ENCODE data around the gene ROGDI.
A peak's percentile ranks its signal among the peaks of the same experiment; 100 is the strongest.

The ROGDI gene

GRCh38 chr16:4814046-4814445 is 11.6 kb upstream of the ROGDI start:
- no peak for DNase-seq (ENCODE audit: low read depth, low spot score)

DNA sequence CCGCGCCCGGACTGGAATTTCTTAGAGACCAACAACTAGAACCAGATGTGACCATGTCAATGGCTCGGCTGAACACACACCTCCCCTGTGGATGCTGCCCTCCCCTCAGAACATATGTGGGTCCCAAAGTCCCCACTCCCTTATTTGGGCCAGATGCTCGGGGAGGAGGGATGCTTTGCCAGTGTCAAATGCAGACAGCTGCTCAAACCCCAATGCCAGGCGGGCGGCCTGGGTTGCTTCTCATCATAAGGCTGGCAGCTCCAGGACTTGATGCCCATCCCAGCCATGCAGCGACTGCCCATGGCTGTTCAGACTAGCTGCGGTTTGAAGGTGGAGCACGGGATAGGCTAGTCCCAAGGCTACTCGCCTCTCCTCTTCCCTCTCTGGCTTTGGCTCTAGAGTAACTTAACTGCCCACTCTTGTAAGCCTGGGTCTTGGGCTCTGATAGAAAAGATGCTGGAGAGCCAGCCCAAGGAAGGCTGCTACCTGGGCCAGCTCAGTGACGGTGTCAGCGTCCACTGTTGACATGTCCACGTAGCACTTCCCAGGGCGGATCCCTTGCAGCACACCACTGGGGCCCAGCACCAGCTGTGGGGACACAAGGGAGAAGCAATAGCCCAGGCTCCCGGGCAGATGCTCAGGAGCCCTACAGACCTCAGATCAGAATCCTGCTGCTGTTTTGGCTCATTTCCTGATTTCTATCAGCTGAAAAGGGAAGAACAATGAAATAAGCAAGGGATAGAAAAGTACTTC is 11.0 kb upstream of the ROGDI start:
- DNase-seq (ENCODE audit: low read depth, low spot score): no peak

DNA sequence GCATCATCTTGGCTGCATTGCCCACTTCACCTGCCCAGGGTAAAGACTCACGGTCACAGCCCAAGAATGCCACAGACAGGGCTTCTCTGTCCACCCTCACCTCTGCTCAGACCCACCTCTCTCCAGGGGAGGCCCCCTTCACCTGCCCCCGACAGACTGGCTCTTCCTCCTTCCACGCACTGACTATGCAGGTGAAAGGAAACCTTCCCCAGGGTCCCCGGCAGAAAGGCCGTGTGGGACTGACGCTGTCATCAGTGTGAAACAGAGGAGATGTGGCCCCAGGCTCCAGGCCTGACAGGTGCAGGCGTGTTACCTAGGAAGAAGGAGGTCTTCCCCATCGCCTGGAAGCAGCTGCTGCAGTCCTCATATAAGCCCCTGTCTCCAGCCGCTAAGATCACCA is 9.3 kb upstream of the ROGDI start:
- DNase-seq (ENCODE audit: low read depth, low spot score): no peak

DNA sequence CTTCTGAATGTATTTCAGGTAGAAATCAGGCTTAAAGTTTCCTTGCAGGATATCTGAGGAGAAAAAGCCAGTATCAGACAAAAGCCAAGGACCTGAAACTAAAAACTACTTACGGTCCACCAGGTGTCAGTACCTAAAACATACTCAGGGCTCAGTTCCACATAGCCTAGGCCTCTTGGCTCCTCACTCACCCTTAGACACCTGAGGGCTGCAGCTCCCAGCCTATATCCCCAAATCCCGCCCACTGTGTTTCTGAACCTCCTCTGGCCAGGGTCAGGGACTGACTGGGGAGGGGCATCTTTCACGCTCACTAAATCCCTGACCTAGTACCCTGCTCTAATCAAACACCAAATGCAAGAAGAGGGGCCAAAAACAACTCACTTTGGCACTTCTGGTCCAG is 8.8 kb upstream of the ROGDI start:
- DNase-seq (ENCODE audit: low read depth, low spot score): no peak

DNA sequence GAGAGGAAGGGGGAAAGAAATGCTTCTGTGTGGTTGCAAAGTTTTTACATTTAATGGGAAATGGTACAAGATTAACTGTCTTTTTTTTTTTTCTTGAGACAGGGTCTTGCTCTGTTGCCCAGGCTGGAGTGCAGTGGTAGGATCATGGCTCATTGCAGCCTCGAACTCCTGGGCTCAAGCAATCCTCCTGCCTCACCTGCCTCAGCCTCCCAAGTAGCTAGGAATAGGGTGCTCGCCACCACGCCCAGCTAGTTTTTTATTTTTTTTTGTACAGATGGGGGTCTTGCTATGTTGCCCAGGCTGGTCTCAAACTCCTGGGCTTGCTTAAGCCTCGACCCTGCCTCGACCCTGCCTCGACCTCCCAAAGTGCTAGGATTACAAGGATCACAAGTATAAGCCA is 3.8 kb upstream of the ROGDI start:
- DNase-seq (ENCODE audit: low read depth, low spot score): no peak

DNA sequence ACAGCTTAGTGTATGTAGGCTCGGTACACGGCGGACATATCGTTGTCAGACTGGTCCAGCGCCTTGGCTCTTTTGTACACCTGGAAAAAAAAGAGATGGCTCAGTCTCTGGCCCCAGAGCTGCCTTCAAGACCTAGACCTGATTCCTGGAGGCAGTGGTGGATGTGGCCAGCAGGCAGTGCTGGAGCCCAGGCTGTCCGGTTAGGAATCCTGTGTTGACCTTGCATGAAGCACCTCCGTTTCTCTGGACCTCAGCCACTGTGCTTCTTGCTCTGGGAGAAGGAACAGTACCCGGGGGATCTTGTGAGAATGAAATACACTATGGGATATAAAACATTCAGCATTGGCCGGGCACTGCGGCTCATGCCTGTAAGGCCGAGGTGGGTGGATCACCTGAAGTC is 2.8 kb upstream of the ROGDI start:
- no peak for DNase-seq (ENCODE audit: low read depth, low spot score)

DNA sequence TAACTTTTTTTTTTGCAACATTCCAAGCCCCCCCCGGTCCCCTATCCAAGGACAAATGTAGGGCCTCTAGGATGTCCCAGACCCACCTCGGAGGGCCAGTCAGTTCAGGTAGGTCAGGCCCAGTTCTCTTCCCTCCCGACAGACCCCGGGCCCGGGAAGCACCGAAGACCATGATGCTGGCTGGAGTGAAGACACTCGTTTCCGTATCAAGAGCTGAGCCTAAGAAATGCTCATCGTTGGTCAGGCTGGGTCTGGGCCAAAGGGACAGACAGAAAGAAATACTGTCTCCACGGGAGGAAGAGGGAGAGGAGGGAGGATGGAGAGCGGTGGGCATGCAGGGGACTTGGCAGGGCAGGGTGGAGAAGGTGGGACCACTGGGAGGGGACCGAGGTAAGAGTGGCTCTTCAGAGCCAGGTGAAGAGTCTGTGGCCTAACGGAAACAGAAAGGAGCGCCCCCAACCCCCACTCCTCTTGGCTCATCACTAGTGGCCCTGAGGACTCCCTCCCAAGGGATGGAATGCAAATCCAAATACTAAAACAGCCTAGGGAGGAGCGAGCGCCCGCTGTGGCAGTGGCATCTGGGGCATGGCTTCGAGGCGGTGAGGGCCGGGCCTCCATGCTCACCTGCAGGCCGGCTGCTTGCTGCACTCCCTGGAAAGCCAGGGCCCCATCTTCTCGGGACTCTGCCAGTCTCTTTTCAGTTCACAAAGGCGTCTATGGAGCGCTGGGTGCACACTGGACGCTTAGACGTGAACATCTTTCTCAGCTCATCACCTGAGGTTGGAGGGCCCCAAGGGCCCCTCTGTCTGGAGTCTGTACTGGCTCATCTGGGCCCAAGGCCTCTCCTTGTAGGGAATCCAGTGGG is 1.7 kb upstream of the ROGDI start:
- DNase-seq (ENCODE audit: low read depth, low spot score): no peak

DNA sequence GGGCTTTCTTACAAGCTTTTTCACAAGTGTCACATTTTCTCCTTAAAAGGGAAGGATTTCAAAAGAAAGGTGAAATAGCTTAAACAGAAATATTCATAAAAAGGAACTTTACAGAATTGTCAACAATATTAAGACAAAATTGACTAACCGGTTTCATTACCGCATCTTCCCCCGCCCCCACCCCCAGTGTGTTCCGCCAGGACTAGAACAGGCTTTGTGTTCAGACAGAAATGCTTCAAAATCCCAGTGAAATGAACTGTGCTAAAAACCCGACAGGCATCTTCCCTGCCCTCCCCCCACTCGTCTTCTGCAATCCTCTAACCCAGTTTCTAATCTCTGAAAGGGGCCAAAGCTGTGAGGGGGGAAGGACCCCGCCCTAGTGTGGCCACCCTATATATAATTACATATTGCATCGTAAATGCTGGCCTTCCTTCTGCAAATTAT is 990 bp upstream of the ROGDI start:
- no peak for DNase-seq (ENCODE audit: low read depth, low spot score)

GRCh38 chr16:4802659-4803287 is 340 bp upstream of the ROGDI start:
- peak; percentile 79 for DNase-seq (ENCODE audit: low read depth, low spot score)

GRCh38 chr16:4801051-4801961 is 1.1 kb downstream of the ROGDI start:
- no peak for DNase-seq (ENCODE audit: low read depth, low spot score)

DNA sequence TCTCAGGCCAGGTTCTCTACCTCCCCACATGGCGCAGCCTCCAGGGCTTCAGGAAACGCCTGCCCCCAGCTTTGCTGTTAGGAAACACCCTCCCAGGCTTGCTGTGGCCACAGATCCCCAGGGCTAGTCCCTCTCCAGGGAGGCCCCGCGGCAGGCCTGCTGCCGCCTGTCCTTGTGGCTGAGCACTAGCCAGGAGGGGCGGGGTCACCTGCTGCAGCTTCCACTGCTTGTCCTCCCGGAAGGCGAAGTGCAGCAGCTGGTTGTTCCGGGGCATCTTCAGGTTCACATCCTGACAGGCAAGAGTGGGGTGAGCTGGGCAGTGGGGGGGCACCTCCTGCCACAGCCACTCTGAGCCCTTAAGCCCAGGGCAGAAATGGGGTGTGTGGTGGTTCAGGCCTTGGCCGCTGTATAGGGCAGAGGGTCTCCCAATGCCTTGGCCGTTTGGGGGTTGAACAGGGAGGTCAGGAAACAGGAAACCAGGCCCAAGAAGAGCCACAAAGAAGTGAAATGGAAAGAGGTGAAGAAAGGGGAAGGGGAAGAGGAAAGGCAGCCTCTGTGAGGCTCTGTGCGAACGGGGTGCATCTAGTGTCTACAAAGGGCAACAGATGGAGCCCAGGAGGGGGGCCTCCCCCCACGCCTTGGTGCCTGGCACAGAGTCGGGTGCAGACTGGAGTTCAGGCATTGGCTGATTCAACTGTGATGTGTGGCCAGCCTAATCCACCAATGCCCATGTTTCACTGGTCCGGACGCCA is 2.0 kb downstream of the ROGDI start:
- DNase-seq (ENCODE audit: low read depth, low spot score): no peak

DNA sequence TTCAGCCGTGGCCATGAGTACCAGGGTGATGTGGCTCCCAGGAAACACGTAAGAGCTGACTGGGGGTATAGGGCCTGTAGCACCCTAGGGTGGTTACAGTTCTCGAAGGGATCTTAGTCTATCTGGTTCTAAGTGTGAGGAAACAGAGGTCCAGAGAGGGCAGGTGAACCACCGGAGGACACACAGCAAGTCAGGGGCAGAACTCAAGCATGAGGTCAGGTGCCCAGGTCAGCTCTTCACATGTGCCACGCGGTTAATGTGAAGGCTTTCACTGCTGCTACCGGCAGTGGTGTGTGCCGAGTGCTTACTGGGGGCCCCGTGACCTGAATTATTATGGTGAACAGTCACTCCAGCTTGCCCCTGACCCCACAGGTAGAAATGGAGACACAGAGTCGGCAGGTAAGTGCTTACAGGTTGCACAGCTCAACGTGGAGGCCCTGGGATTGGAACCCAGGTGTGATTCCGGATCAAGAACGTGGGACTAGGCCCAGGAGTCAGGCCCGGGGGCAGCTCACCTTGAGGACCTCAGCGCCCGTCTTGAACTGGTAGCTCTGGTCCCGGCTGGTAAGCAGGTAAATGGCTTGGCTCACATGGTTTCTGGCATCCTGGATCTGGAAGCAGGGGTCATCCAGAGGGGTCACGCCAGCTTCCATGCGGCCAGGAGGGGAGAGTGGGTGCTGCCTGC is 3.1 kb downstream of the ROGDI start:
- DNase-seq (ENCODE audit: low read depth, low spot score): no peak

DNA sequence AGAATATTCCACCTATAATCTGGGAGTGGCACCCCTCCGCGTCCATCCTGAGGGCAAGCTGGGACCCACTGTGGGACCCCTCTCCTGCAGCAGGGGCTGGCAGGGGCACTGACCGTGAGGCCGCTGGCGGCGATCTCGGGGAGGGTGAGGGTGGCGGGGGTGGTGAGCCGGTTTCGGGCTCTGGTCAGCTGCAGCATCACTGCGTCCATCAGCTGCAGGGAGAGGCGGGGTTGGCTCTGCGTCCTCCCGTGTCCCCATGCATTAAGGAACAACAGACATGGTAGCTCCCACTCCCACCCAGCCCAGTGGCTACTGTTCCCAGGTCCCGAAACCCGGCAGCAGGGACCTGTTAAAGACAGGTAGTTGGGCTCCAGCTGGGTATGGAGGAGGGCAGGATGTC is 4.0 kb downstream of the ROGDI start:
- no peak for DNase-seq (ENCODE audit: low read depth, low spot score)

GRCh38 chr16:4797805-4798252 is 4.6 kb downstream of the ROGDI start:
- no peak for DNase-seq (ENCODE audit: low read depth, low spot score)

- DNase-seq (ENCODE audit: low read depth, low spot score): no peak
These were observed 5.2 kb downstream of the ROGDI start for GRCh38 chr16:4796982-4797804.

DNA sequence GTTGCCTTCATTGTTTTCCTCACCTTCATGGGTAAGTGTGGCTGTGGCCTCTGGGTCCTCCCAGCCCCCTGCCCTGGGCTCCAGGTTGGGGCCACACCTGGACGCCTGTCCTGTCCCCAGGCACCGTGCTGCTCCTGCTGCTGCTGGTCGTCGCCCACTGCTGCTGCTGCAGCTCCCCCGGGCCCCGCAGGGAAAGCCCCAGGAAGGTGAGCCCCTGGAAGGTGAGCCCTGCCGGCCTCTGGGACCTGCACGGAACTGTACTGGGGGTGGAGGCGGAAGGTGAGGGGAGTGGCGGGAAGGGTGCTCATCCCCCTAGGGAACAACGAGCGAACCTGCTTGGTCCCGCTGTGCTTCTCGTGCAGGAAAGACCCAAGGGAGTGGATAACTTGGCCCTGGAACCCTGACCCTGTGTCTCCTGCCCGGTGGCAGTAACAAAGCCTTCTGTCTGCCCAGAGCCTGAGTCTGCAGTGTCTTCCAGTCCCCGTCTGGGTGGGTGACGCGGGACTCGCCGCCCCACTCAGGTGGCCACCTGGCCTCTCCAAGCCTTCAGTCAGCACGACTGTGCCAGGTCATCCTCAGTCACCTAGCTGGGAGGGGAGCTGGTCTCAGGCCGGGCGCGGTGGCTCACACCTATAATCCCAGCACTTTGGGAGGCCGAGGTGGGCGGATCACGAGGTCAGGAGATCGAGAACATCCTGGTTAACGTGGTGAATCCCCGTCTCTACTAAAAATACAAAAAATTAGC is 6.4 kb downstream of the ROGDI start:
- no peak for DNase-seq (ENCODE audit: low read depth, low spot score)

GRCh38 chr16:4795181-4795827 is 7.1 kb downstream of the ROGDI start, which contains the start of gene SMIM22:
TSS of gene SMIM22 (plus strand) at chr16:4795369. CDS start at chr16:4795735, 366 bp downstream.
- DNase-seq (ENCODE audit: low read depth, low spot score): no peak
